ENCODE results near the gene SCN11A.

DNA sequence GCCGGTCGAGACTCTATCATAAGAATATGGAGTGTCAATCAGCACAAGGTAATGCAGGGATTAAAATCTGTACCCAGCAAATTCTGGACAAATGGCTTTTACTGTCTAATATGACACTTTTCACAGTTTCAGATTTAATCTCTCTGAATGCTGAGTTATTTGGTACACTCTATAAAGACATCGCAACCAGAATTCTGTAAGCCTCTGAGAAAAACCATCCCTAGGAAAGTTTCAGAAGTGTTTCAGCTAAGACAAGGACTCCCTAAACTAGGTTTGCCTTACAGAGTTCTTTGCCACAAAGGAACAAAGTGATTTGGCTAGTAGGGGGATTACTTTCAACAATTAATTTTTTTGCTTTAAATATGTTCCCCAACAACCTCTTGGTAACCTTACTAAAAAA lies 11.4 kb upstream of the SCN11A start:
- TF ChIP-seq, protein P1, sequence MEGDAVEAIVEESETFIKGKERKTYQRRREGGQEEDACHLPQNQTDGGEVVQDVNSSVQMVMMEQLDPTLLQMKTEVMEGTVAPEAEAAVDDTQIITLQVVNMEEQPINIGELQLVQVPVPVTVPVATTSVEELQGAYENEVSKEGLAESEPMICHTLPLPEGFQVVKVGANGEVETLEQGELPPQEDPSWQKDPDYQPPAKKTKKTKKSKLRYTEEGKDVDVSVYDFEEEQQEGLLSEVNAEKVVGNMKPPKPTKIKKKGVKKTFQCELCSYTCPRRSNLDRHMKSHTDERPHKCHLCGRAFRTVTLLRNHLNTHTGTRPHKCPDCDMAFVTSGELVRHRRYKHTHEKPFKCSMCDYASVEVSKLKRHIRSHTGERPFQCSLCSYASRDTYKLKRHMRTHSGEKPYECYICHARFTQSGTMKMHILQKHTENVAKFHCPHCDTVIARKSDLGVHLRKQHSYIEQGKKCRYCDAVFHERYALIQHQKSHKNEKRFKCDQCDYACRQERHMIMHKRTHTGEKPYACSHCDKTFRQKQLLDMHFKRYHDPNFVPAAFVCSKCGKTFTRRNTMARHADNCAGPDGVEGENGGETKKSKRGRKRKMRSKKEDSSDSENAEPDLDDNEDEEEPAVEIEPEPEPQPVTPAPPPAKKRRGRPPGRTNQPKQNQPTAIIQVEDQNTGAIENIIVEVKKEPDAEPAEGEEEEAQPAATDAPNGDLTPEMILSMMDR (conservative IDR thresholded peaks at IDR 0.05), result no peak
- no peak for TF ChIP-seq ZFX (IDR thresholded peaks at IDR 0.05)

All from C4-2B (cell line).